DOHH2 (cell line): ENCODE data around the gene RXFP2.

Experiments
- H3F3A ChIP-seq: fragments of 200-600 bp; sonication (generic), shearing (Covaris generic); 2 replicates; pipeline ENCODE4 v1.6.0; 2016; ENCODE audit warnings: antibody characterized with exemption, mild to moderate bottlenecking; ENCODE audit not compliant: control insufficient read depth, insufficient read depth
- H3K27ac ChIP-seq: fragments of 200-600 bp; sonication (generic); 2 replicates; pipeline ENCODE4 v1.5.1; 2014; ENCODE audit warnings: low read depth, mild to moderate bottlenecking, low read length, moderate library complexity
- H3K27me3 ChIP-seq: fragments of 200-600 bp; sonication (generic); 2 replicates; pipeline ENCODE4 v1.6.1; 2014; ENCODE audit warnings: mild to moderate bottlenecking, low read length, mixed read lengths; ENCODE audit not compliant: control insufficient read depth
- H3K36me3 ChIP-seq: fragments of 200-600 bp; sonication (generic); 2 replicates; pipeline ENCODE4 v1.6.1; 2014; ENCODE audit warnings: mild to moderate bottlenecking, low read length, moderate library complexity, mixed read lengths; ENCODE audit not compliant: control insufficient read depth
- H3K4me1 ChIP-seq: fragments of 200-600 bp; sonication (generic); 2 replicates; pipeline ENCODE4 v1.6.1; 2014; ENCODE audit warnings: mild to moderate bottlenecking, low read length, mixed read lengths; ENCODE audit not compliant: control insufficient read depth
- H3K4me2 ChIP-seq: fragments of 200-600 bp; sonication (generic); 2 replicates; pipeline ENCODE4 v1.6.0; 2014; ENCODE audit warnings: mild to moderate bottlenecking, low read length, moderate library complexity
- H3K4me3 ChIP-seq: fragments of 200-600 bp; sonication (generic); 2 replicates; pipeline ENCODE4 v1.5.1; 2014; ENCODE audit warnings: mild to moderate bottlenecking, low read length, mixed read lengths
- H3K79me2 ChIP-seq: fragments of 200-600 bp; sonication (generic); 2 replicates; pipeline ENCODE4 v1.6.1; 2014; ENCODE audit warnings: mild to moderate bottlenecking, low read length, mixed read lengths; ENCODE audit not compliant: control insufficient read depth
- H3K9me2 ChIP-seq: fragments of 200-600 bp; sonication (generic); replicated peaks from 2 replicates; pipeline ENCODE4 v1.6.1; 2014; ENCODE audit warnings: mild to moderate bottlenecking, low read length, mixed read lengths; ENCODE audit not compliant: control insufficient read depth
- H3K9me3 ChIP-seq: fragments of 200-600 bp; sonication (generic); 2 replicates; pipeline ENCODE4 v1.6.1; 2014; ENCODE audit warnings: antibody characterized with exemption, low read length, mixed read lengths; ENCODE audit not compliant: control insufficient read depth, insufficient read depth
- H4K20me1 ChIP-seq: fragments of 200-600 bp; sonication (generic); 2 replicates; pipeline ENCODE4 v1.6.0; 2014; ENCODE audit warnings: low read depth, mild to moderate bottlenecking, antibody characterized with exemption, low read length, moderate library complexity; ENCODE audit not compliant: control insufficient read depth, insufficient read depth
- CTCF ChIP-seq: fragments of 200-600 bp; sonication (generic); IDR thresholded peaks from one replicate; pipeline ENCODE4 v1.5.1; 2014; ENCODE audit warnings: antibody characterized with exemption, mild to moderate bottlenecking, low read depth, low read length; ENCODE audit not compliant: poor library complexity, severe bottlenecking
- EZH2phosphoT487 ChIP-seq: fragments of 200-600 bp; sonication (generic); IDR thresholded peaks from 2 replicates; pipeline ENCODE4 v1.6.1; 2017; ENCODE audit warnings: borderline replicate concordance, mild to moderate bottlenecking, antibody characterized with exemption, low read length, moderate library complexity, mixed read lengths

The RXFP2 gene

GRCh38 chr13:31742097-31742734 lies 2.9 kb downstream of the RXFP2 start:
- Histone ChIP-seq H4K20me1 (no peaks in the 10 kb centered on the region), H3K36me3 (no peaks in the 10 kb centered on the region), H3F3A (no peaks in the 10 kb centered on the region), H3K27me3 (peaks cover 4% of the 10 kb centered on the region), H3K4me1 (no peaks in the 10 kb centered on the region), H3K4me2 (0 out of 2 replicates have a peak overlapping the region, but pooled peaks have one; percentile 25), H3K9me2 (no peaks in the 10 kb centered on the region), H3K79me2 (no peaks in the 10 kb centered on the region), H3K9me3 (no peaks in the 10 kb centered on the region), H3K27ac (no peak overlapping the region), H3K4me3 (no peak overlapping the region)
- TF ChIP-seq CTCF (peak; percentile 96), EZH2phosphoT487 (no peak)

DNA sequence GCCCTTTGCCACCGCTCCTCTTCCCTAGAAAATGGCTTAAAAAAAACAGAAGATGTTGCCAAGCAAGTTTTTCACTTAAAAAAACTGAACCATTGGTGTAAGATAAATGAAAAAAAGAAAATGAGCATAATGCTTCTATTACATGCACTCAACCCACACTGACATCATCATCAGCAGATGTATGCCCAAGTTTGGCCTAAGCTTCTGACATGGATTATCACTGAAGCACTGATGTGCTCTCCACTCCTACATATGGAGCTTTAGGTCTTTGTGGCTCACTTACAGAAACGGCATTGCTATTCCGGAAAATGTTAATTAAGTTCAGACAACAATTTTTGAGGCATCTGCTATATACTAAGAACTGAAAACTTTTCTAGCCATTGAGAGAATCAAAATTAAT lies 8.0 kb downstream of the RXFP2 start:
- no peaks in the 10 kb centered on the region for H3K79me2 ChIP-seq
- TF ChIP-seq EZH2phosphoT487 (no peak), CTCF (no peak)
- no peaks in the 10 kb centered on the region for H3K4me1 ChIP-seq
- no peaks in the 10 kb centered on the region for H4K20me1 ChIP-seq
- peaks cover 3% of the 10 kb centered on the region; the same call in 1 of the 2 replicates for H3K27me3 ChIP-seq
- no peaks in the 10 kb centered on the region for H3K36me3 ChIP-seq
- H3F3A ChIP-seq, result no peaks in the 10 kb centered on the region
- no peak overlapping the region for H3K4me2 ChIP-seq
- no peak overlapping the region for H3K4me3 ChIP-seq
- no peaks in the 10 kb centered on the region for H3K9me3 ChIP-seq
- no peaks in the 10 kb centered on the region for H3K9me2 ChIP-seq
- H3K27ac ChIP-seq, result no peak overlapping the region

DNA sequence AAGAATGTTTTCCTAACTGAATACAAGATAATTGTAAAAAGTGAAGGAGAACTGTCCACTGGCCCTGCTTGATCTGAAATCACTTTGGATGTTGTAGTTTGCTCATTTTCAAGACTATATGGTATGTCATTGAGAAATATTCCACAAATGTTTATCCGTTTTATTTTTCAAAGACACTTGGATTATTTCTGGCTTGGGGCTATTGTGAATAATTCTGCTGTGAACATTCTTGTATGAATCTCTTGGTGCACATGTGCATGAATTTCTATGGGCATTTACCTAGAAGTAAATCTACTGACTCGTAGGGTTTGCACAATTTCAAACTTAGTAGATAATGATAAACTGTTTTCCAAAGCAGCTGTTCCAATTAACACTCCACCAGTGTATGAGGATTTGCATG lies 8.6 kb downstream of the RXFP2 start:
- Histone ChIP-seq H3K4me2 (no peak overlapping the region), H3K27ac (no peak overlapping the region), H3K4me3 (no peak overlapping the region), H3K79me2 (no peaks in the 10 kb centered on the region), H3K27me3 (peaks cover 3% of the 10 kb centered on the region; the same call in 1 of the 2 replicates), H3K4me1 (no peaks in the 10 kb centered on the region), H3K9me3 (no peaks in the 10 kb centered on the region), H3K36me3 (no peaks in the 10 kb centered on the region), H3K9me2 (no peaks in the 10 kb centered on the region), H3F3A (no peaks in the 10 kb centered on the region), H4K20me1 (no peaks in the 10 kb centered on the region)
- TF ChIP-seq EZH2phosphoT487 (no peak), CTCF (no peak)
